Duodenal mucosa (tissue), 2 donors: Measurements from ENCODE around the gene ALKBH5.
A peak's percentile ranks its signal among the peaks of the same experiment; 100 is the strongest.

Source experiments
- H3K27ac ChIP-seq: one replicate; pipeline ENCODE4 v1.7.0; 2013; ENCODE audit warnings: low read depth, low read length
- H3K27me3 ChIP-seq, 2 donors: one replicate each; pipeline ENCODE4 v1.7.0; 2013; ENCODE audit warnings: low read length in 2 of 2, control low read depth in 1 of 2; ENCODE audit not compliant: insufficient read depth in 2 of 2, control insufficient read depth in 1 of 2
- H3K36me3 ChIP-seq, 2 donors: one replicate each; pipeline ENCODE4 v1.7.0; 2013; ENCODE audit warnings: low read length in 2 of 2, control low read depth in 1 of 2; ENCODE audit not compliant: insufficient read depth in 2 of 2, control insufficient read depth in 1 of 2
- H3K4me1 ChIP-seq, 2 donors: one replicate each; pipeline ENCODE4 v1.7.0; 2013; ENCODE audit warnings: low read length in 2 of 2, control low read depth in 1 of 2; ENCODE audit not compliant: insufficient read depth in 2 of 2, control insufficient read depth in 1 of 2
- H3K4me3 ChIP-seq, 2 donors: one replicate each; pipeline ENCODE4 v1.7.0; 2013; ENCODE audit warnings: low read length in 2 of 2, low read depth in 1 of 2
- H3K9ac ChIP-seq, 2 donors: one replicate each; pipeline ENCODE4 v1.7.0; 2013; ENCODE audit warnings: low read length in 2 of 2, low read depth in 1 of 2
- H3K9me3 ChIP-seq, 2 donors: one replicate each; pipeline ENCODE4 v1.7.0; 2013; ENCODE audit warnings: low read length in 2 of 2, control low read depth in 1 of 2; ENCODE audit not compliant: control insufficient read depth in 1 of 2

ALKBH5 gene

DNA sequence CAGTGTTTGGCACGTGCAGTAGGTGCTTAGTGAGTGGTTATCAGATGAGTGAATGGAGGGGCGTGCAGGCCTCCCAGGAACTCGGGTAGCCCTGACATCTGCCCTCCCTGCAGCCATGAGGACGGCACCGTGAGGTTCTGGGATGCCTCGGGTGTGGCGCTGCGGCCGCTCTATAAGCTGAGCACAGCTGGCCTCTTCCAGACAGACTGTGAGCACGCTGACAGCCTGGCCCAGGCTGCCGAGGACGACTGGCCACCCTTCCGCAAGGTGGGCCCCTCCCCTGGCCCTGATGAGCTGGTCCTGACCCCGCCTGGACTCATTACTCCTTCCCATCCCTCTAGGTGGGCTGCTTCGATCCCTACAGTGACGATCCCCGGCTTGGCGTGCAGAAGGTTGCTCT is 52.9 kb downstream of the ALKBH5 start:
- H3K27me3 ChIP-seq, result no peaks in the 10 kb centered on the region
- H3K9me3 ChIP-seq, result no peaks in the 10 kb centered on the region
- peaks cover 18 to 40% of the 10 kb centered on the region in 2 donors for H3K36me3 ChIP-seq
- H3K27ac ChIP-seq, result no peak overlapping the region
- peaks cover 0 to 17% of the 10 kb centered on the region in 2 donors for H3K4me1 ChIP-seq
- H3K9ac ChIP-seq, result no peak overlapping the region
- H3K4me3 ChIP-seq, result no peak overlapping the region

- H3K9me3 ChIP-seq, result no peaks in the 10 kb centered on the region
- no peak overlapping the region for H3K4me3 ChIP-seq
- no peak overlapping the region for H3K9ac ChIP-seq
- no peak overlapping the region for H3K27ac ChIP-seq
- no peaks in the 10 kb centered on the region for H3K27me3 ChIP-seq
- peaks cover 0 to 17% of the 10 kb centered on the region in 2 donors for H3K4me1 ChIP-seq
- H3K36me3 ChIP-seq, result peaks cover 21 to 40% of the 10 kb centered on the region in 2 donors
Measured at GRCh38 chr17:18237461-18237860, 53.8 kb downstream of the ALKBH5 start.

- no peak overlapping the region for H3K9ac ChIP-seq
- H3K36me3 ChIP-seq, result peaks cover 21 to 40% of the 10 kb centered on the region in 2 donors
- H3K9me3 ChIP-seq, result no peaks in the 10 kb centered on the region
- no peak overlapping the region for H3K27ac ChIP-seq
- H3K4me3 ChIP-seq, result no peak overlapping the region
- H3K4me1 ChIP-seq, result peaks cover 0 to 17% of the 10 kb centered on the region in 2 donors
- H3K27me3 ChIP-seq, result no peaks in the 10 kb centered on the region
Measured at GRCh38 chr17:18238299-18238698, 54.7 kb downstream of the ALKBH5 start.

DNA sequence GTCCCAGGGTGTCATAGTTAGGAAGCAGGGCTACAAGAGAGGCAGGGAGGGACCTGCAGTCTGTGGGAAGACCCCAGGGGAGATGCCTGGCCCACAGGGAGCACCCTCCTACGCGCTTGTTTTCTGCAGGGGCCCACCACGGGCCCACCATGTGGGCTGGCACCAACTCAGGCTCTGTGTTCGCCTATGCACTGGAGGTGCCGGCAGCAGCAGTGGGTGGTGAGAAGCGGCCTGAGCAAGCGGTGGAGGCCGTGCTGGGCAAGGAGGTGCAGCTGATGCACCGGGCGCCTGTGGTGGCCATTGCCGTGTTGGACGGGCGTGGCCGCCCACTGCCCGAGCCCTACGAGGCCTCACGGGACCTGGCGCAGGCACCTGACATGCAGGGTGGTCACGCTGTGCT is 56.8 kb downstream of the ALKBH5 start:
- H3K27ac ChIP-seq, result no peak overlapping the region
- H3K36me3 ChIP-seq, result peaks cover 25 to 40% of the 10 kb centered on the region in 2 donors
- H3K4me3 ChIP-seq, result no peak overlapping the region
- peaks cover 0 to 9% of the 10 kb centered on the region in 2 donors for H3K4me1 ChIP-seq
- no peak overlapping the region for H3K9ac ChIP-seq
- H3K27me3 ChIP-seq, result no peaks in the 10 kb centered on the region
- no peaks in the 10 kb centered on the region for H3K9me3 ChIP-seq

DNA sequence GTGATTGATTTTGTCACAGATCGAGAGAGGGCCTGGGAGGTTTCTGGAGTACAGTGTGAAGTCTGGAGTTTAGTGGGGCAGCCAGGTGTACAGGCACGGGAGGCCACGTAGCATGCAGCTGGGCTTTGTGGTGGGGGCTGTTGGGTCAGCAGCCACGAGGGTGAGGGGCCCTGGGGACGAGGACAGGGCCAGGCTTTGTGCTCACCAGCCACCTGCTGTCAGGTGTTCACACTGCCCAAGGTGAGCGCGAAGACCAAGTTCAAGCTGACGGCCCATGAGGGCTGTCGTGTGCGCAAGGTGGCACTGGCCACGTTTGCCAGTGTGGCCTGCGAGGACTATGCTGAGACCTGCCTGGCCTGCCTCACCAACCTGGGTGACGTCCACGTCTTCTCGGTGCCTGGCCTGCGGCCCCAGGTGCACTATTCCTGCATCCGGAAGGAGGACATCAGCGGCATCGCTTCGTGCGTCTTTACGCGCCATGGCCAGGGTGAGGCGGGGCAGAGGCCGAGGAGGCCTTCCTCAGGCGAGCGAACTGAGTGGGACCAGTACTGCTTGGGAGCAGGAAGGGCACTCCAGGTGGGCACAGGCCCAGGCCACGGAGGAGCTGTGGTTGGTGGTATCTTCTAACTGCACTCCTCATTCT is 57.7 kb downstream of the ALKBH5 start:
- no peaks in the 10 kb centered on the region for H3K27me3 ChIP-seq

DNA sequence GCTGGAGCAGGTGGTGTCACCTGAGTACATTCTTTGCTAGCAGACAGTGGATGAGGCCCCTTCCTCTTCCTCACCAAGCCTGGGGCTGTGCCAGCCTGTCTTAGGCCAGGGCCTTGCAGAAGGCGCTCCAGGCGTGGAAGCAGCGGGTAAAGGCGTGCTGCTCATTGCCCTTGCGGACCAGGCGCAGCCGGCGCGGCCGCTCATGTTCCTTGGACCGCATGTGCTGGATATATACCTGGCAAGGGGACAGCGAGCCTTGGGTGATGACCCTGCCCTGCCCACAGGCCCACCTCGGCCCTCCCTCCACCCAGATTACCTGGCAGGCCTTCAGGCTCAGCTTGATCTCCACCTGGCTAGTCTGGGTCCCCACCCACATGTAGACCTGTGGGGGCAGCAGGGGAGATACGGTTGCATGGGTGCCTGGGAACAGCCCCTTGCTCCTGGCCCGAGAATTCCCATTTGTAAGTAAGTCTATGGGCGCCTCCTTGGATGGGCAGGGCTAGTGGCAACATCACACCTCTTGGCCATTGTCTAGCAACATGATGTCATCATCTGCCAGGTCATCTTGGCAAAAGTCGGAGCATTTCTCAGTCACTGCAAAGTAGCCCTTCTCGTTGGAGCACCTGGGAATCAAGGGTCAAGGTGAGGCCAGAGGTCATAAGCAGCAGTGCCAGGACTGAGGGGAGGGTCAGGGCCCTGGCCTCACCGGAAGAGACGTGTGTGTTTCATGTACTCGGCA is 61.6 kb downstream of the ALKBH5 start:
- Histone ChIP-seq H3K9me3 (no peaks in the 10 kb centered on the region), H3K27me3 (no peaks in the 10 kb centered on the region), H3K4me3 (no peak overlapping the region), H3K36me3 (peaks cover 39 to 51% of the 10 kb centered on the region in 2 donors), H3K4me1 (peaks cover 17 to 20% of the 10 kb centered on the region in 2 donors), H3K27ac (no peak overlapping the region), H3K9ac (no peak overlapping the region)

More for the DNA sequence above, 57.7 kb downstream of the ALKBH5 start:
- Histone ChIP-seq H3K4me3 (no peak overlapping the region), H3K36me3 (peaks cover 28 to 40% of the 10 kb centered on the region in 2 donors), H3K9me3 (no peaks in the 10 kb centered on the region), H3K9ac (no peak overlapping the region), H3K4me1 (peaks cover 2% of the 10 kb centered on the region in 2 donors), H3K27ac (no peak overlapping the region)

DNA sequence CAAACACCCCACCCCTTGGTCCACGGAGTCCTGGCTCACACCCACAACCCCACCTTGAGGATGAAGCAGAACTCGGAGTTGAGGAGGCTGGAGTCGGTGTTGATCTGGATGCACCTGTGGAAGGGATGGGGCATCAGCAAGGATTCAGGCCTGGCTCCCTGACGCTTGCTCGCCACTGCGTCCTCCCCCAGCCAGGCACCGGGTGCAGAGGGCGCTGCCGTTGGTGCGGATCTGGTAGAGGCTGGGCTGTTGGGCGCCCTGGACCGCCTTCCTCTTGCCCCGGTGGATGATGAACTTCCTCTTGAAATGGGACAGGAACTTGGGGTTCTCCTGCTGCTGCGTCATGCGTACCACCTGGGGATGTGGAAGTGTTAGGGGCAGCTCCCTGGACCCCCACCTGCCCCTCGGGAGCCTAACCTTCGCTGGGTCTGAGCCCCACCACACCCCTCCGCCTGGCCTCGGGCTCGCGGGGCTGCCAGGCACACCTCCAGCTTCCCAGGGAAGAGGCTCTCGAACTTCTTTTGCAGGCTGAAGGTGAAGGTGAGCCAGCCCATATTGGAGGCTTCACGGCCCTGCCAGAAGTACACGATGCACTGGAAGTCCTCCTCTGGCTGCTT is 62.6 kb downstream of the ALKBH5 start:
- H3K36me3 ChIP-seq, result peaks cover 43 to 61% of the 10 kb centered on the region in 2 donors
- peak overlapping the region; percentile 40 to 59 for H3K4me3 ChIP-seq
- peaks cover 22 to 25% of the 10 kb centered on the region in 2 donors for H3K4me1 ChIP-seq
- H3K9ac ChIP-seq, result no peak overlapping the region
- no peaks in the 10 kb centered on the region for H3K27me3 ChIP-seq
- H3K27ac ChIP-seq, result no peak overlapping the region
- H3K9me3 ChIP-seq, result no peaks in the 10 kb centered on the region

GRCh38 chr17:18246880-18247612 is 63.4 kb downstream of the ALKBH5 start:
- Histone ChIP-seq H3K27me3 (no peaks in the 10 kb centered on the region), H3K9me3 (no peaks in the 10 kb centered on the region), H3K4me3 (peak overlapping the region; percentile 57 to 59), H3K27ac (peak overlapping the region; percentile 79), H3K4me1 (peaks cover 22 to 25% of the 10 kb centered on the region in 2 donors), H3K36me3 (peaks cover 45 to 68% of the 10 kb centered on the region in 2 donors), H3K9ac (no peak overlapping the region)

DNA sequence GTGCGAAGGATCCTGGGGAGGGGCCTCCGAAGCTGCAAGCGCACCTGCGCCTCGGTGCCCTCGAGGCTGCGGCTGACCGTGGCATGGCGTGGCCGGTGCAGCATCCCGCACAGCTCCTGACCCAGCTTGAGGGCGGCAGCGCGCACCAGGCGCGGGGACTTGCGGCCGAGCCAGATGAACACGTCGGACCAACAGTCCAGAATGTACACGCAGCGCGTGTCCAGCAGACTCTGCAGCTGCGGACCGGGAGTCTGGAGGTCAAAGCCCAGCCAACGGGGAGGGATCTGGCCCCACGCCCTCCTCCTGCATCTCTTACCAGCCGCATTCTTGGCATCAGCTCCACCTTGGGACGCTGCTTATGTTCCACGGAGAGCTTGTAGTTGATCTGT is 64.0 kb downstream of the ALKBH5 start:
- no peak overlapping the region for H3K27ac ChIP-seq
- peaks cover 22 to 25% of the 10 kb centered on the region in 2 donors for H3K4me1 ChIP-seq
- H3K9ac ChIP-seq, result no peak overlapping the region
- no peaks in the 10 kb centered on the region for H3K27me3 ChIP-seq
- peaks cover 51 to 74% of the 10 kb centered on the region in 2 donors for H3K36me3 ChIP-seq
- peak overlapping the region in 1 of 2 donors; percentile 28 for H3K4me3 ChIP-seq
- H3K9me3 ChIP-seq, result no peaks in the 10 kb centered on the region
